HG03439 (cell line): ENCODE data around the gene SLC25A21.

Experiments
- ATAC-seq: cut with Tn5 transposase; IDR thresholded peaks from one replicate; pipeline ENCODE4 v1.9.1; 2021; ENCODE audit warnings: mild to moderate bottlenecking, moderate library complexity; ENCODE audit not compliant: unreplicated experiment

The SLC25A21 gene

DNA sequence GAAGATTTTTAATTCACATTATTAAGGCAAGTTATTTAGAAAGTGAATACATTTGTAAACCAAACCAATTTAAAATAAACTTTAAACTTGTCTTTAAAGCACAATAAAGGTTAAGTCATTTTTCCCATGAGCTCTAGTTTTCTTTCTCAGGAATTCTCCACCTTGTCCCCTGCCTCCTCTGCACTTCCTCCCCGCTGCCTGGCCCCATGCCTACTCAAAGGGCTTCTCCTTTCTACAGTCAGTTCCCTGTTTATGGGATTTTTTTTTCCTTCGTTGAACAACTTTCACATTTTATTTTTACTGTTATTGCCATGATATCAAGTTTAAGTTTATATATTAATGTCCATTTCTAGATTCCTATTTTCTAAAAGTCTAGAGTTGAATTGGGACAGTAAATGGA lies 223.0 kb downstream of the SLC25A21 start:
- no peak for ATAC-seq

DNA sequence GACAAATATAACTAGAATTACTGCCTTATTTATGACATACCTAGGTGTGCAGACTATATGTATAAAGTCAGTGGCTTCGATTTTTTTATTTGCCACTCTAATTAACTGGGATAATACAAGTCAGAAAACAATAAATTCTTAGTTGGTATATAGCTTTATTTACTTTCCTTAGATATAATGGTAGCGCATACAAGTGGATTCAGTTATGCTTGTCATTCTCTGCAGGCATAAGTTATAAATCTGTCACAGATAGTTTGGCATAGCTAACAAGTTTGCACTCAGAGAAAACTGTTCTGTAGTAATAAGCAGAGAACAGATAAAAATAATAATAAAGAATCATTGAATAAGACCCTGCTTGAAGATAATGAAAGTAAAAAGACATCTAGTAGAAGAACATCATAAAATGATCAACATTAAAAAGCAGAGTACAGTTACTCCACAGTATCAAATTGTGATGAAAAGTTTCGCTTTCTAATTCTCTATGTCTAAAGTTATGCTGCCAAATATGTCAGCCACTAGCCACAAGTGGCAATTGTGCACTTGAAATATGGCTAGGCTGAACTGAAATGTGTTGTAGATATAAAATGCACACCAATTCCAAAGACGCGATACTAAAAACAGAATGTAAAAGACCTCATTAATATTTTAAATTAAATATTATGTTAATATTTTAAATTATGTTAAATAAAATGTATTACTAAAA lies 224.1 kb downstream of the SLC25A21 start:
- no peak for ATAC-seq

DNA sequence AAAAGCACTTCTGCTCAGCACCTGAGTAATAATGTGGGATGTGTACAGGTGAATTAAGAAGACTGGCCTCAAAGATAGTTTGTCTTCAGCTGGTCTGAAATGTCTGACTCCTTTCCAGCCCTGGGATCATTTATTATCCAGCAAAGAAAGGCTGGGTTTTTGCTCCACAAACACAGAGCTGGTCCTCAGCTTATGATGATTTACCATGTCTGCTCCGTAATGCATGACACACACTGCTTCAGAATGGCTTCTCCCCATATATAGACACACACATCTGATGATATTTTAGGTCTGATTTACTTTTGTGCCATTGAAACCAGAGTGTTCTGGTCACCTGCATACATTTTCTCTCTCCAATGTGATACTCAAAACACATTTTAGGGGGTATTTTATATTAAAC lies 225.0 kb downstream of the SLC25A21 start:
- no peak for ATAC-seq

DNA sequence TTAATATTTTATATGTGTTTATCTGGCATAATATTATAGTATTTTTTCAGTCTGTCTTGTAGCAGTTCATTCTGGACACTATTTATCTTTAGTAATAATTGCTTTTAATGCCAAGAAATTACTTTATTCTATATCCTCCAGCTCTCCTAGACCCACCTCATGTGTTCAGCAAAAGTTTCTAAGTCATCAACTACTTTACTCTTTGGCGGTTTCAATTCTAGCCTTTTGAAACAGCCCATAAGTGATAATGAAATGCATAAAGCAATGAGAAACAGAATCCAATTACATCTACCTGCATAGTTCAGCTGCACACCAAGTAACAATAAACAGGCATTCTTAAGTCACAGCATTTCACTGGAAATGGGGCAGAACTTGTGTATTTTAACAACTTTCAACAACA lies 225.5 kb downstream of the SLC25A21 start:
- no peak for ATAC-seq

DNA sequence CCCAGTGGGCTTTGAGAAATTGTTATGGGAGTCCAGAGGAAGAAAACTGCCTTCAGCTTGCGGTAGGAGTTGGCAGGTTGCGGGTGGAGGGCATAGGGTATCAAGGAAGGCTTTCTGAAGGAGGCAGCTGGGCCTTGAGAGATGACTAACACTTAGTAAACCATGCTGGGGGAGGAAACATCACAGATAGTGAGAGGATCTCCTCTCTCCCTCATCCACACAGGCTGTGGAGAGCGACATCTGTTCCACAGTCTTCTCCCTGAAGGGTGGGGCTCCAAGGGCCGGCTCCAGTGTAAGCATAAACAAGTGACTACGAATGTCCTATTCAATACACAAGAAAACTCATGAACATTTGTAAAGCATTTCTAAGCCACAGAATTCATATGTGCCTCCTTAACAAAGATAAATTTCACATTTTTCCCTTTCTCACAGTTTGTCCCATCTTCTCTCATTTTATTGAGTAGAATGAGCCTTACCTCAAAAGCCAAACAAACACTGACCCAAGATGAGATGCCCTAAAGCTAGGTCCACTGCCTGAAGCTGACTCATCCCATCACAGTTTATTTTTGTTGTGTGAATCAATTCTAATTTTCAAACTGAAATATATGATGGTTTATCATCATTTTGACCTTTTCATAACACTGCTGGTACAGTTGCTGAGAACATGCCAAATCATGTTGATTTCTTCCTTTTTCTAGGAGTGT lies 227.9 kb downstream of the SLC25A21 start:
- ATAC-seq = no peak

DNA sequence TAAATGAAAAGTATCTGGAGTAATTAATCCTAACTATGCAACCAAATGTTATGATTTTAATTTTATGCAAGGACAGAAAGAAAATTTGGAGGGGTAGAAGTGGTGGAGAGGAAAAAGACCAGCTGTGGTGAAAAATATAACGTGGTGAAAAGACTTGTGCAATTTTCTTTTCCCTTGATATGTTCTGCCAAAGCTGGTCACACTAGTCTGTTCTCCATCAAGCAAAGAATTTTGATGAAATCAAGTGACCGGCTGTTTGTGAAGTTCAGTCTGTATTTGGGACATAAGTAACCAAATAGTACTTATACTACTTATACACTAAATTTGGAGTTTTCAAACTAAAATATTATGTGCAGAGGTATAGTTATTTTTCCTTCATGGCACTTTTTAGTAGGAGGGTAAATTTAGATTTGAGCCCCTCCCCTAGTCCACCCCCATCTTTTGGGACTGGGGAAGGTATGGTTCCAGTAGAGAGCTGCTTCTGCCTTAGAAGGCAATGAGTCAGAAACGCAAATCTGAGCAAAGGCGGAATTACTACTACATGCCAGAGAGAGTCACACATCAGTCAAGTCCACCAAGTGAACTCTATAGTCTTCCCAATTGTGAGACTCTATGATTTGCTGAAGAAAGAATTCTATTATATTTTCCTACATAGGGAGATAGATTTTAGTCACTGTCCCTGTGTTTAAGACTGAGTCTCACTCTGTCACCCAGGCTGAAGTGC lies 229.7 kb downstream of the SLC25A21 start:
- ATAC-seq = no peak

DNA sequence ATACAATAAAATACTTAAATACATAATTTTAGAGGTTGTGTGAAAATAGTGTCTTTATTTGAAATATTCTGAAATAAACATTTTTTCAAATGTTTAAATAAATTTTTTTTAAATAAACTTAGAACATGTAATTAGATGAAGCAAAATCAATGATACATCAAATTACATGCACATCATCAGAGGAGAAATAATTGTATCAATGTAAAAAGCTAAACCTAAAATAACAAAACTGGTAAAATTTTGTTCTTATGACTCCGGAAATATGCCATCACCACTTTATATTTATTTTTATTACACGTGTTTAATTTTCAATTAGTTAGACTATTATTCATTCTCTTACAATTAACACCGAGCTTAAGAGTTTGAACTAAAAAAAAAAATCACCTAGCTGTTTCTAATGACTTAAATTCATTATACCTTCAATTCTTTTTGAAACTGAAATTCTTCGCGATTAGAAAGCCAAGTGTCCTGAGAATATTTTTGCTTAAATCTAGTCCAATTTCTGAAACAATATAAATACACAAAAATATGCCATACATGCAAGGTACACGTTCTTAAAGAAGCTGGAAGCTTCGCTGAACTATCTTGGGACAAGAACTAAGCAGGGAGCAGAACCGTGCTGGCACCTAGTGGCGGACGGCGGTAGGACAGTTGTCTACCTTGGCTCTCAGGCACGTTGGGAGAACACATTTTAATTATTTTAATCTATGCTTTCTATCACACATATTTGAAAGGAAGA lies 230.5 kb downstream of the SLC25A21 start:
- ATAC-seq = peak; percentile 87

DNA sequence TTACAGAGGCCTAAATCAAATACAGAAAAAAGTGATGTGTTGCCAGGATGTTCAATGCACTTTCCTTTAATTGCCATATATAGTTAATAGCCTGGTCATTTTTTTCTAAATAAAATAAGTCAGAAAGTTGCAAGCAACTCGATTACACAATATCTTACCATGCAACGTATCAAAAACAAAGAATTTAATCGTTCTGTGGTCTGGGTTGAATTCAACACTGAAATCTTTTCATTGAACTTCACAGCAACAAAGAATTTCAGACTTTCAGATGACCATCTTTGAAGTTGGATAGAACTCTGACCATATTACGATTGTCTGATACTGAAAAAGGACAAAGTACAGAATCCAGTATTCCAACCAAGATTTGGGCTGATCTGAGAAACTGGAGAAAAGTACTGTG lies 231.9 kb downstream of the SLC25A21 start:
- no peak for ATAC-seq

DNA sequence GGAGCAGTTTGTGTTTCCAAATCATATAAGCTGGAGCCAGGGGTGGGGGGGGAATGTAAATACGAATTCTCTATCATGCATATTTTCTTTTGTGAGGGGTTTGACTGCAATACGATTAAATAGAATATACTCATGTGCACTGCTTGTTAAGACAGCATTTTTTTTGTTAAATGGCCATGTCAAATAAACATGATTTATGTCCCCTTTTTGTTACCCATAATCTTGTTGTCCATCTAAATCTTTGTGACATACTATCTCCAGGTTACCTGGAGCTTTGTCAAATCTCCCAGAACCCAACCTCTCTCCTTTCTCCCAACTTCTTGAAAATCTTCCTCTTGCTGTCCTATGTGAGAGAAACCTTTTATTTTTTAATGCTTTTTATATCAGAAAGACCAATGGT lies 233.1 kb downstream of the SLC25A21 start:
- no peak for ATAC-seq

DNA sequence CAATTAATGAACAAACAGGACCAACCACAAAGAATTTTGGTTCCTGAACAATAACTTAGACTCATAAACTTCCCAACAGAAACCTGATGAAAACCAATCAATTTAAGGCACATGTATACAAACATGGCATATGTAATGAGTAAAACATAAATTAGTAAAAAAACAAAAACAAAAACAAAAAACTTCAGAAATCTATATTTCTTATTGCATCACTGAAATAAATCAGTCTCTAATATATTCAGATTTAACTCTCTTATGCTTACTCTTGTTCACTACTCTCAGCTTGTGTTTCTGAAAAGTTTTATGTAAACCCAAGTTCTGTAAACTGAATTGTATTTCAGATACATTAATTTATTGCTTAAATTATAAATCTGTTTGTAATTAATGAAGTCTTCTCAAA lies 233.7 kb downstream of the SLC25A21 start:
- no peak for ATAC-seq

DNA sequence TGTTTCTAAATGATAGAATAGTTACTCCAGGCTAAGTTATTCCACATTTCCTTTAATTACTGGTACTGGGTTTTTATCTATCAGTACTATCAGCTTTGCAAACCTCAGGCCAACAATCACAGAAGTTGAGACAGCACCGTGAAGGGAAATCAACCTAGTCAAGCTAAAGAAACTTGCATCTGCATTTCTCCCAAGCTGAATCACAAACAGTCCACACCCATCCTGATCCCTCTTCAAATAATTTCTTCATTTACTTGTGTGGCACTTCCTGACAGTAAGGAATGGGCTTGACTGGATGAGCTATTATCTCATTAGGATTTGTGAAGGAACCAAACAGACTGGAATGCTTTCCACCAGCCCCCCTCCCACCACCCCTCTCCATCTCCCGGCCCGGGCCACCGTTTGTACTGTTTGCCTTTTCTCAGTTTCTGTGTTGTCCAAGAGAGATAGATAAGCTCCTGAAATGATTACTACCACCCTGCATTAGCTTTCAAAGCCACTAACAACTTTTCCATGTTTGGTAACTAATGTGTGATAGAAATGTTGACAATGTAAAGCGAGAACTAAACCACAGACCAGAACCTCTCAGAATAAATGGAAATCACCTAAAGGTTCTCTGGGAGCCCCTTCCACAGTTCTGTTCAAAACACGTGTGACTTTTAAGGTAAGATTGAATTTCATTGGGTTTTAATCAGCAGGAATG lies 236.3 kb downstream of the SLC25A21 start:
- no peak for ATAC-seq

DNA sequence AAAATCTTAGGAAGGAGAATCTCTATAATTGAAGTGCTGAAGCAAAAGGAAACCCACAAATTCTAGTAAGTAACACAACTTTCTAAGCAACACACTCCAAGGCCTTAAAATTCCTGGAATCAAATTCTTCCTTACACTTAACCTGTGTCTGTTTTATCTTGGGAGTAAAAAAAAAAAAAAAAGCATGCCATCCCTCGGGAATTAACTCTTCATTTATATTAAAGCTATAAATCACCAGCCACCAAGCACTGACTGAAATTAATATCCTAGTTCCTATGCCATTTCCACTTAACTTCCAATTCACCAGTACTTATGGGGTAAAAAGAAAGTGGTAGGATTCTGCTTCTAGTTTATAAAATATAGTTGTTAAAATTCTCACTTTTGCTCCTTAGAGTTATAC lies 238.1 kb downstream of the SLC25A21 start:
- ATAC-seq = no peak

DNA sequence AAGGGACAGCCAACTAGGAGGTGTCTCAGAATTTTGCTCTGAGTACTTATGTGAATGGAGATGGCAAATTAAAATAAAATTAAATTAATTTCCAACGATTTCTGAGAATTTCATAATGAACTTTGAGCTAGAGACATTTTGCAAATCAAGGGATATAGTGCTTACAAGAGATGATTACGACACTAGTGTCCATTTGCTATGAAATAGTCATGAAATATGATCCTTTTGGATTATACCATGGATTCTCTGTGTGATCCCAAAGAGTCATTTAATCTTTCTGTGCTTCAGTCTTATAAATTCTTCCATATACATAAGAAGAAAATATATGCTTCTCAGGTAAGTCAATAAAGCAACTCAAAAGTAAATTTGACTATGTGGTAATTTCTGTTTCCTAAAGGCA lies 240.6 kb downstream of the SLC25A21 start:
- no peak for ATAC-seq

DNA sequence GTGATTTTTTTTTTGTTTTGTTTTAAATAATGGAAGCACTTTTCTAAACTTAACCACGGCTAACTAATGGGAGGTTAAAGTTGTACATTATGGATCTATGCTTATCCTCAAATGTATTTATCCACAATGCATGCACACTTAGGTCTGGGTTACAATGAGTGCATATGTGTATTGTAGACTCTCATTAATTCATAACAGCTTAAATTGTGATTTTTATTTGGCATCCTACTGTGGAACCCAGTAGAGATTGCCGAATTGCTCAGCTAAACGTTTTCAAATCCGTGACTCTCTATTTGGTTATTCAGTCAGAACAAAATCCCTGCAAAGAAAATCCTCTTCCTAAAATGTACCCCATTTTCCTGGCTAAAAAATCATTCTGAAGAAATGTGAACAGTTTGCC lies 244.0 kb downstream of the SLC25A21 start:
- no peak for ATAC-seq

DNA sequence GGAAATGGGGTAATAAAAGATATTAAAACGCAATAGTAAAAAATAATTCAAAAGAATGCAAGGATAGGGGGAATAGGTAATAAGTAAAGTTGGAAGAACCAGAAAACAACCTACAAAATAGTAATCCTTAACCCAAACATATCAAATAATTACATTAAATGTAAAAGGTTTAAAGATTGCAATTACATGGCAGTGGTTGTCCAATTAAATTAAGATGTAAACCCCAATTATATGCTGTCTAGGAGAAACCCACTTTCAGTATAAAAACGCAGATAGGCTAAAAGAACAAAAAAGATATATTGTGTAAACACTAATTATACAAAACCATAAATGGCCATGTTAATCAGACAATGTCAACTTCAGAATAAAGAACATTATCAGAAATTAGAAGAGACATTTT lies 247.3 kb downstream of the SLC25A21 start:
- ATAC-seq = no peak

DNA sequence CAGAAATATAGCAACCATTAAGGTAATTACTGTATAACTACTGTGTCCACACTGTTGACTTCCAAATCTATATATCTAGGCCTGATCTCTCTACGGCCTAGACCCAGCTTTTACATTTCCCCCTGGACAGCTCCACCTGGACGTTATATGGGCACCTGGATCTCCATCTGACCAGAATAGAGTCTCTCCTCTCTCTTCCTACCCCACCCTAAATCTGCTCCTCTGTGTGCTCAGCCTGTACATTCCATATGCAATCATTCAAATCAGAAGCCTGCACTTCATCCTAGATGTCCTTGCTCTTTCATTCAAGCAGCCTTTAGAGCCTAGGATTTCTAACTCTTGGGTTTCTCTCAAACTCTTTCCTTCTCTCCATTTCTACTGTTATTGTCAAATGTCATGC lies 255.7 kb downstream of the SLC25A21 start:
- no peak for ATAC-seq

DNA sequence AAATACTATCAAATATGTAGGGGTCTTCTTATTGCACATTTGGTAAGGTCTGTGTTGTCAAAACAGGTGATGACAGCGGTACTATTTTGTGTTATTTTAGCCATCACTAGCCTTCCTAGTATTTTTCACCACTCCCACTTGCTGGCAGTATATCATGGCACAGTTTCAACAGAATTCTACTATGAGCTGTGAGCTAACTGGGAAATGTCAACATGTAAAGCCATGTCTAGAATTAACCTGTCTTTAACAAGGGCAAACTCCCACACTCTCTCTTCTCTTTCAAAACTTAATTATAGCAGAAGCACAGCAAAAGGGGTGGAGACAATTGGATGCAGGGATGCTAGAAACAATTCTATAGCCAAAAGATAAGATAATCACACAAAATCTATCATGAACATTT lies 257.3 kb downstream of the SLC25A21 start:
- ATAC-seq = no peak

DNA sequence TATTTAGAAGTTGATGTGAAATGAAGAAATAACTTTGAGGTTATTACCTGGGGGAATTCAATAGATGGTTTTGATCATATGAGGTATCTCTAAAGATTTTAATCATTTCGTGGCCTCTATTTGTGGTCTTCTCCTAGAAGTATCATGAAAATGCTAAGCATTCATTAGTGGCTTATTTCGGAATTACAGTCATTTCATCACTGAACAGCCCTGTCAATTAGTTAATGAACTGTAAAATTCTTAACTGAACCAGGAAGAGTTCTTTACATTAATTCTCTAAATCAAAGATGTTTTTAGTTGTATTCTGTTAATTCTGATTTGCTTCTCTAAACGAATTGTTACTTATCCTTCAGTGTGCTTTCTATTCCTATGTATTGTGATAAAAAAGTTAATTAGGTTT lies 261.8 kb downstream of the SLC25A21 start:
- no peak for ATAC-seq

DNA sequence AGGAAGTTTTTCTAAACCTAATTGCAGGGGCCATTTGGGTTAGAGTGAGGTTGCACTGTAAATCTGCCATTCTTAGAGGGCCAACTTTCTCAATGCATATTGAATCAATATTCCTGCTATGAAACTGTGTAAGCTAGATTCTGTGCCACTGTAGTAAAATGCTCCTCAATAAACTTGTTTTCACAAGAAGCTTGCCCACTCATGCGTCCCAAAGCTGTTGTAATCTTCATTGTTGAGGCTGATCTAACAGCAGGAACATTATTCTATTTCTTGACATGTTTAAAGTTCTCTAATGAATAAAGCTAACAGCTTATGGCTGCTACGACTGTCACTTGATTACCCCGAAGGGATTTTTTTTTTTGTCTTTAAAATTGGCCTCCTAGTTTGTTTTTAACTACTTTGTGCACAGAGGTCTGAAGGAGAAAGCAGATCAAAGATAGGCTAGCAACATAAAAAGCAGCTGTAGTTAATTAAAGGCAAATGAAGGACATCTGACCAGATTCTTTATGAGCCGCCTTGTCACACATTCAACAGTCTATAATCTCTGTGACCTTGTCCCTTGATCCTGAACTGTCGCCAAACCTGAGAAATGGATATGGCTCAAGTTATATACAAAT lies 267.0 kb downstream of the SLC25A21 start:
- no peak for ATAC-seq

DNA sequence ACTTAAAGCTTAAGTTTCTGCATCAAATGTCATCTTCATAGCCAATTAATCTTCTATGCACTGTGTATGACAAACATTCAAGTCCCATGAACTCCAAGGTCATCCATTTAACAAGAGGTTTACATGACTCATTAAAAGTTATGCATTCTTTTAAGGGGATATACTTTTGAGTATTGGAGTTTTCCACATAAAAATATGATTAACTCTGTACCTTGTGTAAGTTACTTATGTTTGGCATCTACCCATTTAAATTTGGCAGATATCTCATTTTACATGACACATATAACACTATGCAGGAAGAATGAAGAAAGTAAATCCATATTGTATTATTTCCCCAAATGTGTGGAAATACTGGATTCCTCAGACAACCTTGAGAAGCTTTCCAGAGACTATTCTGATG lies 270.5 kb downstream of the SLC25A21 start:
- no peak for ATAC-seq
